Stimulated activated effector memory CD8-positive, alpha-beta T cell treated with anti-CD3 and anti-CD28 coated beads, Interleukin-12 subunit alpha, Interleukin-12 subunit beta, amount 100 ng/mL, for 72 hours (primary cell): ENCODE data around the gene SYT17.

Experiments used
- ATAC-seq: fragments of 150-1000 bp; cut with Tn5 transposase; 2 replicates; pipeline ENCODE4 v1.10.0; 2021
- DNase-seq, 2 donors: peaks; one replicate each; pipeline ENCODE4 v3.0.0; 2021 to 2022; ENCODE audit warnings: low spot score in 2 of 2
- H3K27ac Mint-ChIP-seq: one replicate; pipeline ENCODE4 v1.8.0; 2022; ENCODE audit warnings: mild to moderate bottlenecking, mixed read lengths
- H3K36me3 Mint-ChIP-seq: one replicate; pipeline ENCODE4 v1.8.0; 2022; ENCODE audit warnings: mild to moderate bottlenecking, mixed read lengths
- H3K4me1 Mint-ChIP-seq: one replicate; pipeline ENCODE4 v1.8.0; 2022; ENCODE audit warnings: mixed read lengths
- H3K4me3 Mint-ChIP-seq: one replicate; pipeline ENCODE4 v1.8.0; 2022; ENCODE audit warnings: mild to moderate bottlenecking, mixed read lengths
- H3K9me3 Mint-ChIP-seq: one replicate; pipeline ENCODE4 v1.8.0; 2022; ENCODE audit warnings: mixed read lengths

Gene SYT17

GRCh38 chr16:19281246-19281645, 113.2 kb downstream of the SYT17 start:
- Mint-ChIP-seq H3K4me1 (no peaks in the 10 kb centered on the region), H3K9me3 (no peaks in the 10 kb centered on the region), H3K27ac (no peak overlapping the region), H3K4me3 (no peak overlapping the region), H3K36me3 (no peaks in the 10 kb centered on the region)
- DNase-seq, result no peak
- ATAC-seq, result no peak

GRCh38 chr16:19282101-19282500, 114.1 kb downstream of the SYT17 start:
- no peak overlapping the region for H3K27ac Mint-ChIP-seq
- no peaks in the 10 kb centered on the region for H3K9me3 Mint-ChIP-seq
- no peak overlapping the region for H3K4me3 Mint-ChIP-seq
- H3K4me1 Mint-ChIP-seq, result no peaks in the 10 kb centered on the region
- DNase-seq, result no peak
- ATAC-seq, result no peak
- H3K36me3 Mint-ChIP-seq, result no peaks in the 10 kb centered on the region

- Mint-ChIP-seq H3K4me3 (no peak overlapping the region), H3K36me3 (no peaks in the 10 kb centered on the region), H3K4me1 (no peaks in the 10 kb centered on the region), H3K9me3 (no peaks in the 10 kb centered on the region), H3K27ac (no peak overlapping the region)
- DNase-seq (no peak), ATAC-seq (no peak)
Measured at GRCh38 chr16:19283637-19284036, 115.6 kb downstream of the SYT17 start.

GRCh38 chr16:19284207-19284606, 116.2 kb downstream of the SYT17 start:
- Mint-ChIP-seq H3K9me3 (no peaks in the 10 kb centered on the region), H3K36me3 (no peaks in the 10 kb centered on the region), H3K4me1 (no peaks in the 10 kb centered on the region), H3K4me3 (no peak overlapping the region), H3K27ac (no peak overlapping the region)
- peak; percentile 67 for ATAC-seq
- no peak for DNase-seq

GRCh38 chr16:19285431-19285830, 117.4 kb downstream of the SYT17 start, which contains the start of gene CLEC19A:
TSS of gene CLEC19A (plus strand) at chr16:19285731. CDS start at chr16:19285852, 121 bp downstream.
- Mint-ChIP-seq H3K27ac (no peak within 1 kb of the TSS), H3K4me1 (peaks cover 2% of the 10 kb centered on the region), H3K36me3 (no peaks in the 10 kb centered on the region), H3K4me3 (no peak within 1 kb of the TSS), H3K9me3 (no peaks in the 10 kb centered on the region)
- no peak for DNase-seq
- ATAC-seq, result no peak

- Mint-ChIP-seq H3K27ac (no peak overlapping the region), H3K9me3 (no peaks in the 10 kb centered on the region), H3K4me1 (peaks cover 11% of the 10 kb centered on the region), H3K36me3 (no peaks in the 10 kb centered on the region), H3K4me3 (no peak overlapping the region)
- ATAC-seq (no peak), DNase-seq (no peak)
Measured at GRCh38 chr16:19286827-19287226, 118.8 kb downstream of the SYT17 start.

GRCh38 chr16:19287241-19287640, 119.2 kb downstream of the SYT17 start:
- ATAC-seq (no peak), DNase-seq (no peak)
- no peaks in the 10 kb centered on the region for H3K36me3 Mint-ChIP-seq
- no peaks in the 10 kb centered on the region for H3K9me3 Mint-ChIP-seq
- no peak overlapping the region for H3K27ac Mint-ChIP-seq
- H3K4me3 Mint-ChIP-seq, result no peak overlapping the region
- peaks cover 11% of the 10 kb centered on the region for H3K4me1 Mint-ChIP-seq

- no peak overlapping the region for H3K4me3 Mint-ChIP-seq
- H3K27ac Mint-ChIP-seq, result no peak overlapping the region
- ATAC-seq (no peak), DNase-seq (no peak)
- peaks cover 2% of the 10 kb centered on the region for H3K9me3 Mint-ChIP-seq
- H3K36me3 Mint-ChIP-seq, result no peaks in the 10 kb centered on the region
- H3K4me1 Mint-ChIP-seq, result peaks cover 15% of the 10 kb centered on the region
Measured at GRCh38 chr16:19288872-19289799, 121.1 kb downstream of the SYT17 start.

GRCh38 chr16:19289811-19290485, 121.9 kb downstream of the SYT17 start:
- no peak overlapping the region for H3K4me3 Mint-ChIP-seq
- peaks cover 3% of the 10 kb centered on the region for H3K9me3 Mint-ChIP-seq
- peaks cover 23% of the 10 kb centered on the region for H3K4me1 Mint-ChIP-seq
- no peak overlapping the region for H3K27ac Mint-ChIP-seq
- H3K36me3 Mint-ChIP-seq, result peaks cover 5% of the 10 kb centered on the region
- no peak for ATAC-seq
- no peak for DNase-seq

GRCh38 chr16:19290860-19291259, 122.8 kb downstream of the SYT17 start:
- peaks cover 10% of the 10 kb centered on the region for H3K36me3 Mint-ChIP-seq
- H3K9me3 Mint-ChIP-seq, result peaks cover 3% of the 10 kb centered on the region
- peaks cover 27% of the 10 kb centered on the region for H3K4me1 Mint-ChIP-seq
- DNase-seq (no peak), ATAC-seq (no peak)
- no peak overlapping the region for H3K4me3 Mint-ChIP-seq
- H3K27ac Mint-ChIP-seq, result no peak overlapping the region

GRCh38 chr16:19291475-19291874, 123.4 kb downstream of the SYT17 start:
- no peak overlapping the region for H3K27ac Mint-ChIP-seq

GRCh38 chr16:19292186-19292585, 124.1 kb downstream of the SYT17 start:
- H3K4me3 Mint-ChIP-seq, result no peak overlapping the region

More at GRCh38 chr16:19291475-19291874, 123.4 kb downstream of the SYT17 start:
- Mint-ChIP-seq H3K4me1 (peaks cover 27% of the 10 kb centered on the region), H3K36me3 (peaks cover 10% of the 10 kb centered on the region), H3K9me3 (peaks cover 3% of the 10 kb centered on the region), H3K4me3 (no peak overlapping the region)
- no peak for ATAC-seq
- DNase-seq, result no peak

GRCh38 chr16:19294156-19294649, 126.2 kb downstream of the SYT17 start:
- Mint-ChIP-seq H3K36me3 (peaks cover 10% of the 10 kb centered on the region), H3K4me3 (peak overlapping the region; percentile 18), H3K4me1 (peaks cover 27% of the 10 kb centered on the region), H3K27ac (no peak overlapping the region), H3K9me3 (peaks cover 3% of the 10 kb centered on the region)
- ATAC-seq (peak; percentile 88), DNase-seq (peak in 1 of 2 donors; percentile 50)

More at GRCh38 chr16:19292186-19292585, 124.1 kb downstream of the SYT17 start:
- H3K27ac Mint-ChIP-seq, result no peak overlapping the region
- DNase-seq (no peak), ATAC-seq (no peak)
- peaks cover 27% of the 10 kb centered on the region for H3K4me1 Mint-ChIP-seq
- H3K9me3 Mint-ChIP-seq, result peaks cover 3% of the 10 kb centered on the region
- peaks cover 10% of the 10 kb centered on the region for H3K36me3 Mint-ChIP-seq

GRCh38 chr16:19295393-19295792, 127.4 kb downstream of the SYT17 start:
- H3K4me1 Mint-ChIP-seq, result peaks cover 26% of the 10 kb centered on the region
- H3K9me3 Mint-ChIP-seq, result peaks cover 3% of the 10 kb centered on the region
- peak; percentile 55 for ATAC-seq
- DNase-seq, result no peak
- no peak overlapping the region for H3K27ac Mint-ChIP-seq
- peaks cover 10% of the 10 kb centered on the region for H3K36me3 Mint-ChIP-seq
- H3K4me3 Mint-ChIP-seq, result no peak overlapping the region

- Mint-ChIP-seq H3K4me3 (no peak overlapping the region), H3K27ac (no peak overlapping the region), H3K36me3 (peaks cover 10% of the 10 kb centered on the region), H3K9me3 (peaks cover 3% of the 10 kb centered on the region), H3K4me1 (peaks cover 17% of the 10 kb centered on the region)
- ATAC-seq, result no peak
- DNase-seq, result no peak
Measured at GRCh38 chr16:19297454-19297853, 129.4 kb downstream of the SYT17 start.
